ENCODE measurements around the gene SMARCA1.
A peak's percentile ranks its signal among the peaks of the same experiment; 100 is the strongest.
"Not testable (repeated sequence)": the region's sequence is repeated elsewhere in the genome, so short reads cannot be mapped to it uniquely, and the experiment has no call there.

The SMARCA1 gene, protein sequence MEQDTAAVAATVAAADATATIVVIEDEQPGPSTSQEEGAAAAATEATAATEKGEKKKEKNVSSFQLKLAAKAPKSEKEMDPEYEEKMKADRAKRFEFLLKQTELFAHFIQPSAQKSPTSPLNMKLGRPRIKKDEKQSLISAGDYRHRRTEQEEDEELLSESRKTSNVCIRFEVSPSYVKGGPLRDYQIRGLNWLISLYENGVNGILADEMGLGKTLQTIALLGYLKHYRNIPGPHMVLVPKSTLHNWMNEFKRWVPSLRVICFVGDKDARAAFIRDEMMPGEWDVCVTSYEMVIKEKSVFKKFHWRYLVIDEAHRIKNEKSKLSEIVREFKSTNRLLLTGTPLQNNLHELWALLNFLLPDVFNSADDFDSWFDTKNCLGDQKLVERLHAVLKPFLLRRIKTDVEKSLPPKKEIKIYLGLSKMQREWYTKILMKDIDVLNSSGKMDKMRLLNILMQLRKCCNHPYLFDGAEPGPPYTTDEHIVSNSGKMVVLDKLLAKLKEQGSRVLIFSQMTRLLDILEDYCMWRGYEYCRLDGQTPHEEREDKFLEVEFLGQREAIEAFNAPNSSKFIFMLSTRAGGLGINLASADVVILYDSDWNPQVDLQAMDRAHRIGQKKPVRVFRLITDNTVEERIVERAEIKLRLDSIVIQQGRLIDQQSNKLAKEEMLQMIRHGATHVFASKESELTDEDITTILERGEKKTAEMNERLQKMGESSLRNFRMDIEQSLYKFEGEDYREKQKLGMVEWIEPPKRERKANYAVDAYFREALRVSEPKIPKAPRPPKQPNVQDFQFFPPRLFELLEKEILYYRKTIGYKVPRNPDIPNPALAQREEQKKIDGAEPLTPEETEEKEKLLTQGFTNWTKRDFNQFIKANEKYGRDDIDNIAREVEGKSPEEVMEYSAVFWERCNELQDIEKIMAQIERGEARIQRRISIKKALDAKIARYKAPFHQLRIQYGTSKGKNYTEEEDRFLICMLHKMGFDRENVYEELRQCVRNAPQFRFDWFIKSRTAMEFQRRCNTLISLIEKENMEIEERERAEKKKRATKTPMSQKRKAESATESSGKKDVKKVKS

DNA sequence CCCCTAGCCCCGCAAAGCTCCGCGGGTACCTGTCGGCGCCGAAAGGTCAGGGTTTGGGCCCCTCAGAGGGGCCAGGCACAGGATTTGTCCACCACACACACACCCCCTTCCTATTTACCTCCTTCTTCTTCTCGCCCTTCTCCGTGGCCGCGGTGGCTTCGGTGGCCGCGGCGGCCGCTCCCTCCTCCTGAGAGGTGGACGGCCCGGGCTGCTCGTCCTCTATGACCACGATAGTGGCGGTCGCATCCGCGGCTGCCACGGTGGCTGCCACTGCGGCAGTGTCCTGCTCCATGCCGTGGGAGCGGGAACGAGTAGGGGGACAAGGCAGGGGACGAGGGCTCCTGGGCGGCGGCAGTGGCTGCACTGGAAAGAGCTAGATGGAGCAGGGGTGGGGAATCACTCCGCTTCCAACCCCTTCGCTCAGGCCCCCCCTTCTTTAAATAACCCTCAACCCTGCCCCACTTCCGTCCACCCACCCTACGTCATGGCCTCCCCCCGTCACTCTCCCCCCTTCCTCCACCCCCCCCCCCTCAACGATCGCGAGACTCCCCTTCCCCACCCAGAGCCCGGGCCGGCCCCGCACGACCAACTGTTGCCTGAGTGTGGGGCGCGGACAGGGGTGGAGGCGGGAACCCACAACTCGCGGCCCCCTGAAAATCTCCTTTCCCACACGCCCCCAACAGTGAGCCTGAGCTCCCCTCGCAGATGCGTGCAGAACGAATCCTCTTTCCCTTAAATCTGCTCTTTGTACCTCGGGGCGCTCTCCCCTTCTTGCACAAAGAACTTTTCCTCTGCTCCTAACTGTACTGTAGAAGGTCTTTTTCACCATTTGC, at the start of gene SMARCA1:
Gene SMARCA1 (minus strand): TSS at position 412 of the 833 bp plus-strand sequence. CDS start 120 bp downstream, at position 292.
- no peak for DNase-seq (ENCODE audit: low read depth in 1 of 2, low spot score in 1 of 2)

DNA sequence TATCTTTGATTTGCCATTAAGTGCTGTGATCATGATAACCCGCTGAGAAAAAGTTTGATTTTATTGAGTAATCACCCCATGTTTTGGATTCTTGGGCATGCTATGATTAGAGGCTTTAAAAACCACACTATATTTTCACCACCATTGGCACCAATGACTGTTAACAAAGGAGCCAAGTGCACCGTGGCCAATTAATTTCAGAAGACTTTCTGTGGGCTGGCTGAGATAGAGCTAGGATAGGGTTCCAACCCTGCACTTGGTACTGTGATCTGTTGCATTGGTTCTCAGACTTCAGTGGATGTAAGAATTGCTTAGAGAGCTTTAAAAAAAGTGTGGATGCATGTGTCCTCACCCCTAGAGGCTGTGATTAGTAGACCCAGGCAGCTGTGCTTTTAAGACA, 49.1 kb upstream of the SMARCA1 start:
- no peak for DNase-seq (ENCODE audit: low read depth in 1 of 2, low spot score in 1 of 2)

DNA sequence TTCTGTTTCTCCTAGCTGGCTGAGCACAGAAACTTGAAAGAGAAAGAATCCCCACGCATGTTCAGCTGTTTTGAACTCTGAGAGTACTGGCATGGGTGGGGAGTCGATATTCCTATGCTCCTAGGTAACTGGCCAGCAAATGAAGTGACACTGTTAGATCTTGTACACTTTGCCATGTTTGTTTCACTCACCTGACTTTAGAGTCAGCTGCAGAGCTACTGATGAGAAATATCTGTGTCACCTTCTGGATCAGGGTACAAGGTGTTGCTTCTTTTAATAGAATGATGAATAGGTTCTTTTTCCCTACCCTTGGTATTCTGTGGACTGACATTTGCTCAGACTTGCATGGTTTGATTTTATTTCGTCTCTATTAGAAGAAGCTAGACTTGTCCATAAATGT, 45.1 kb upstream of the SMARCA1 start:
- DNase-seq (ENCODE audit: low read depth in 1 of 2, low spot score in 1 of 2), result no peak

DNA sequence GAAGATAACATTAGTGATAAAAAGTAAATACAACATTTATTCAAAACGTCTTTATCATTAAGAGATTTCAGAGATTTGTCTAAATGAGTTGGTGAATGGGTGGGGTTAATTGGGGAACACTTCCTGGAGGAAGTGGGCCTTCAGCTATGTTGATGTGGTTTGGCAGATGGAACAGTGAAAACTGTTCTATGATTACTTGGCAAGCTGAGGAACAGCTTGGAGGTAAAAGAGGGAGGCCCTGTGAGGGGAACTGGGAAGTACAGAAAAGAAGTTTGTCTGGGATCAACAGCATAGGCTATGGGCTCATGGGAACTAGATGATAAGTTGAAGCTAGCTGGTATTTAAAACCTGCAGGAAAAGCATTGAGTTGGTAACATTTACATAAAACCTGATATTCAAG, 42.8 kb upstream of the SMARCA1 start:
- no peak for DNase-seq (ENCODE audit: low read depth in 1 of 2, low spot score in 1 of 2)

DNA sequence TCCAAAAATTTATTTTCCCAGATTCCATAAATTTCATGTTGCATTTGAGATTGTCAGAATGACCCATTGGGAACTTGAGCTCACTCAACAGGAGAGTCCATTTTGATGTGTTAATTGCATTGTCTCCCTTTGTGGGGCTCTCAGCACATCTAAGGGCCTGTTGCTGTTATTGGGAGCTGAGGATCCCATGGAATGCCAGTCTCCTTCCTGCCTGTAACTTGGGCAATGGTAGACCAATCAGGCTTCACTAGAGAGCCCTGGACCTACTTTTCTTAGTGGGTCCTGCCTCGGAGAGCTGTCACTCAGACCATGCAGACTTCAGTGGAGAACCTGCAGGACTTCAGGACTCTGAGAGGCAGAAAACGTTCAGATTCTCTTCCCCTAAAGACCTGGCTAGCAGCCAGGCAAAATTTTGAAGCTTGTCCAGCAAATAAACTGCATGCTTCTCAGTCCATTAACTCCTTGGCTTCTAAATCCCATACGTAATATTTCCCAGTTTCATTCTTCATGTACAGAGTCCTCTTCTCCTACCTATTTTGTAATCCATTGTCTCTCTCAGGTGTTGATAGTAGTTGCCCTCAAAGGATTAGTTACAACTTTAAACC, 41.9 kb upstream of the SMARCA1 start:
- DNase-seq (ENCODE audit: low read depth in 1 of 2, low spot score in 1 of 2), result no peak

DNA sequence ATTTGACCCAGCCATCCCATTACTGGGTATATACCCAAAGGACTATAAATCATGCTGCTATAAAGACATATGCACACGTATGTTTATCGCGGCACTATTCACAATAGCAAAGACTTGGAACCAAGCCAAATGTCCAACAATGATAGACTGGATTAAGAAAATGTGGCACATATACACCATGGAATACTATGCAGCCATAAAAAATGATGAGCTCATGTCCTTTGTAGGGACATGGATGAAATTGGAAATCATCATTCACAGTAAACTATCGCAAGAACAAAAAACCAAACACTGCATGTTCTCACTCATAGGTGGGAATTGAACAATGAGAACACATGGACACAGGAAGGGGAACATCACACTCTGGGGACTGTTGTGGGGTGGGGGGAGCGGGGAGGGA, 41.1 kb upstream of the SMARCA1 start:
- not testable (repeated sequence) for DNase-seq (ENCODE audit: low read depth in 1 of 2, low spot score in 1 of 2)

DNA sequence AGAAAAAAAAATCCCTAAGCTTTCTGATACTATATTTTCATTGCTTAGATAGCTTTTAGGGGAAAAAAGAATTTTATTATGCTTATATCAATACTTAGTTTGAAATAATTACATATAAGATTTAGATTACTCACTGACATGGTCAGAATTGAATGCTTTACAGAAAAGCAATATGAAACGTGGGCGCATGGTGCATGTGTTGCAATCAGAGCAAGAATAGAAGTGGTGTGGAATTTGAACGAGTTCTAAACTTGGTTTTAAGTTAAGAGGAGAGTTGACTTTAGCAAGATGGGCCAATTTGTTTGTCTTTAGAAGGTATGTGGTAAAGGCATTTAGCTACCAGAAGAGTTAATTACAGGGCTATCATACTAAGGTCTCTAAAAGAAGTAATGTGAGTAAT, 38.2 kb upstream of the SMARCA1 start:
- DNase-seq (ENCODE audit: low read depth in 1 of 2, low spot score in 1 of 2), result no peak

DNA sequence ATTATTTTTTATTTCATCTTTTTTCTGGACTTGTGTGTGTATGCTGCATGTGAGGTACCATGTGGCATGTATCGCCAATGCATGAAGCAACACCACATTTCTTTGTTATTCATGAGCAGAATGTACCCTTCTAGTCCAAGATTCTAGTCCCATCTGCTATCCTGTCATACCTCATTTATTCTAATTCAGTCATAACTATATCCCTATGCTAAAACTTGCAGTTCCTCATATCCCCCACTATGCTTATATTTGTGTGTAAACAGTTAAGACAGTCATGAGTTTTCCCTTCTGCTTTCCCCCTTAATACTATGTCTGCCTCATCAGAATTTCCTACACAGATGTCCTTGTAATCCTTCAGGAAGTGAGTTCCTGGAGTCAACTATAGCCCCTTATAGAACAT, 36.5 kb upstream of the SMARCA1 start:
- no peak for DNase-seq (ENCODE audit: low read depth in 1 of 2, low spot score in 1 of 2)

DNA sequence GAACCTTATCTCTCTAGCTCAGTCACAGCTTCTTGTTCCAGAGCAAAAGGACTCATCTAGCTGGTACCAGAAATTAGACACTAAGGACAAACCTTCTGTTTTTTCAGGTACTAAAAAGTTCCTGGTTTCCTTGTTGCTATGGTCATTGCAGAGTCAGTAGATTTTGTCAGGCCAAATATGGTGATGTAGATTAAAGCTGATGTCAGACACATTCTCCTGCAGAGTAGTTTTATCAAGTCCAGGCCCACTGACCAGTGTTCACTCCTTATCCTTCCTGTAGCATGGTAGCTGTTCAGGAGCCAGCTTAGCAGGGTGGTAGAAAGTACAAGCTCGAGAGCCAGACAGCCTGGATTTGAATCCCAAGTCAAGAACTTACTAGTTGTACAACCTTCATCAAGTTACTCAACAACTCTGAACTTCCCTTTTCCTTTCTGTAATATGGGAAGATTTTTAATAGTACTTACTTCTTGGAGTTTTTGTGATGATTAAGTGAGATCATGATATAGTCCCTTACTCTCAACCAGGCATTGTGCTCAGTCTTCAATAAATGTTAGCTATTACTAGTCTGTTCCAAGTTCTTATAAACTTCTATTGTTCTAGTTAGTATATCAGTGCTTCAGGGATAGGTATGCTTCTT, 34.7 kb upstream of the SMARCA1 start:
- DNase-seq (ENCODE audit: low read depth in 1 of 2, low spot score in 1 of 2), result no peak

DNA sequence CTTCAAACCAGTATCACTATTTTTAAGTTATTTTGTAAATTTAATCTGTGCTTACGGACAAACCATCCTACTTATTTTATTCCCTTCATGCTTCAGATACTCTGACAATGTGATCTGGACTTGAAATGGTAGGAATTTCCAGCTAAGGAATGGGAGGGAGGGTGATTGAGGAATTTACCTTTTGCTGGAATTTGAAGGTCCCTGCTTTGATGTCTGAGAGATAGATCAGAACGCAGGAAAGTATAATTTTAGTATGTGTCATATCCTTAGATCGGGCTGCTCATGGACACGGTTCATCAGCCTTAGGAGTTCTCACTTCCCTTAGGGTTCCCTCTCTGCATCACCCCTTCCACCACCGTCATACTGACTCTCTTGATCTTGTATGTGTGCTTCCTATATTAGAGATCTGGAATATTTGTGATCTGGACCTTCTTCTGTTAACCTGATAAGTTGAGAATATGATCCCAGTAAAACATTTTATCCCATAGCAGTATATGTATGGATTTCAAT, 33.6 kb upstream of the SMARCA1 start:
- DNase-seq (ENCODE audit: low read depth in 1 of 2, low spot score in 1 of 2), result no peak

DNA sequence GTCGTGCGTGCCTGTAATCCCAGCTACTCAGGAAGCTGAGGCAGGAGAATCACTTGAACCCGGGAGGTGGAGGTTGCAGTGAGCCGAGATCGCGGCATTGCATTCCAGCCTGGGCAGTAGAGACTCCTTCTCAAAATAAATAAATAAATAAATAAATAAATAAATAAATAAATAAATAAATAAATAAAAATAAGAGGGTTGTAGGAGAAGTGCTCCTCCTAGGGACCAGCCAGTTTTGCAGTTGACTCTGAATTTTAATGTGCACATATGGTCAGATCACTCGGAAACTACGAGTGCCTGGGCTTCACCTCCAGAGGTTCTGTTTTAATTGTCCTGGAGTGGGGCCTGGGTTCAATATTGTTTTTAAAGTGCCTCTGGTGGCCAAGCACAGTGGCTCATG, 31.5 kb upstream of the SMARCA1 start:
- DNase-seq (ENCODE audit: low read depth in 1 of 2, low spot score in 1 of 2), result not testable (repeated sequence)

DNA sequence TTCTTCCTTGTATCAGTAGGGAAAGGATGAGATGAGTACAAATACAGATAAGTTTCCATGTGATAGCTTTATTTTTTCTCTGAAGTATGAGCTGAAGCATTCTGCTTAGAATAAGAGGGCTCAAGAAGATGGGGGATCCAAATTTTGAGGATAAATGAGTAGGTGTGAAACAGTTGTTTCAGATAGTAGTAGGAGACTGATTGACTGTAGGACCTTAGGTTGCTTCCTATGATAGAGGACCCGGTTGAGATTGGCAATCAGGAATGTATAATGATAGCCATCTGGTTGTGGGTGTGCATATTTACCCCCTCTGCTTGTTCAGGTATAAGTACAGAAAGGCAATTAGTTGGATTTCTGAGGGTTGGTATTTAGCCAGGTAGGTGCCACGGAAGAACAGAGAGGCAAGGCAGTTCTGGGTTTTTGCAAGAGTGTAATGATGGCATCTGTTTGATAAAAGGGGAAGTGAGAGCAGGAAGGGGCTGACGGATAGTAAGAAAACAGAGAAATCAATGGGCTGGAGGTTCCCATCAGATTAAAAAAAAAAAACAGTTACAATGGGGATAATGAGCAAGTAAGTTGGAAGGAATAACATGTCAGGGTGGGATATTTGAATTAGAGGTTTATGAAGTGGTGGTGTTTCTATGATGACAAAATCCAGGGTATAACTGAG, 30.5 kb upstream of the SMARCA1 start:
- DNase-seq (ENCODE audit: low read depth in 1 of 2, low spot score in 1 of 2), result no peak

DNA sequence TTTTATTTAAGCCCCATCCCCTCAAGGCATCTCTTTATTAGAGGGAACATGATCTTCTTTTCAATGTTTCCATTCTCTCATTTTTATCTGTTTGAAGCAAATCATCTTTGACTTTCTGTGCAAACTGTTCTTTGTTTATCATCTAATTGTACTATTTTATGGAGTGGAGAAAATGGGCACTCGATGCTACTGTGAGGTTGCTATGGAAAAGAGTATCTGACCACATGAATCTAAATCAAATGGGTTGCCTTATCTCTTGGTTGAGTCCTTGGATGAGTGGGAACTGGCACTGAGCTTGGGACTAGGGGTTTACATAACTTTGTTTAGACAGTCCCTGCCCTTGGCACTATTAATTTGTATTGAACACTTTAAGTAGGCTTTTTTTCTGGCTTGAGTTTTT, 25.8 kb upstream of the SMARCA1 start:
- no peak for DNase-seq (ENCODE audit: low read depth in 1 of 2, low spot score in 1 of 2)

DNA sequence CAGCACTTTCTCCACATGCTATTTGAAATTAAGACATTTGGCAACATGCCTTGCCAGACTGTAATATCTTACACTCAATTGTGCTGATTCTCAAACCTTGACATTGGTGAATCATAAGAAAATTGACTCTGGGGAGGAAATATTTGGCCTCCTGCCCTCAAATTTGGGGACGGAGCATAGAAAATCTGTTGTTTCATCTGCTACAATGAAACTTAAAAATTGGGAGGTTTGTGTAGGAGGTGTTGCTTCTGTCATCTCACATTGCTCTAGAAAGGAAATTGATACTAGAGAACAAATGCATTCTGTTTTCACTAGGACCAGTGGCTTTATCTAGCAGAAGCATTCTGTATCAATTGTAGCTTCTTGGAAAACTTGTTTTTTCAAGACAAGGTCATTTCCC, 22.1 kb upstream of the SMARCA1 start:
- no peak for DNase-seq (ENCODE audit: low read depth in 1 of 2, low spot score in 1 of 2)

DNA sequence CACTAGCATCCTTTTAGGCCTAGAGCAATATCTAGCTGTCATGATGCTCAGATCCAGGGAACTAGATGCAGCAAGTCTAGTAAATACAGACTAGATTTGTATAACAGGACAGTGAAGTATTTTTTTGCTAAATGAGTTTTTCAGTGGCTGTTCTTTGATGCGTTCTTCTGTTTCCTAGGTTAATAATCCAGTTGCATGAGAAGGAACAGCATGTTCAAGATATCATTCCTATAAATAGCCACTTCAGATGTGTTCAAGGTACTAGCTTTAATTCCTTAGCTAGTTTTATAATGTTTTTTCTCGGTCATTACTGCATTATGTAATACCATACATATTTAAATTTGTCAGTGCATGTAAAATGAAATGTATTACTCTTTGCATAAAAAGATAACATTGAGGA, 21.5 kb upstream of the SMARCA1 start:
- no peak for DNase-seq (ENCODE audit: low read depth in 1 of 2, low spot score in 1 of 2)

DNA sequence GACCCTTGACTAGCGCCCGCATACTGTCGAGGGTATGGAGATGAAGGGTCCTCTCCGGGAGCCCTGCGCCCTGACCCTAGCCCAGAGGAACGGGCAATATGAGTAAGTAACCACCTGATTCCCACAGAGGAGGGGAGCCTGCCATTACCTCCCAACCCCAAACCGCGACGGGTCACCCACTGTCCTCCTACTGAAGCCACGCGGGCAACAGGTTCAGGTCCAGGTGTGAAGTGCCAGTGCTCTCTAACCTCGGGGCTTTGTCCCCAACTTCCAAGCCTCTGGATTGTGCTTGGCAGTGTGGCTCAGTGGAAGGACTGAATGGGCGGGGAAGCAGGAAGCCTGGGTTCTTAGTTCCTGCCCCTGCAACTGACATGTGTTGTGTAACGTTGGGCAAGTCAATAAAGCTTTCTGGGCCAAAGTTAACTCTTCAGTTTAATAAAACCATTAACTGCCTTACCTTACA, 17.5 kb upstream of the SMARCA1 start:
- DNase-seq (ENCODE audit: low read depth in 1 of 2, low spot score in 1 of 2), result no peak

DNA sequence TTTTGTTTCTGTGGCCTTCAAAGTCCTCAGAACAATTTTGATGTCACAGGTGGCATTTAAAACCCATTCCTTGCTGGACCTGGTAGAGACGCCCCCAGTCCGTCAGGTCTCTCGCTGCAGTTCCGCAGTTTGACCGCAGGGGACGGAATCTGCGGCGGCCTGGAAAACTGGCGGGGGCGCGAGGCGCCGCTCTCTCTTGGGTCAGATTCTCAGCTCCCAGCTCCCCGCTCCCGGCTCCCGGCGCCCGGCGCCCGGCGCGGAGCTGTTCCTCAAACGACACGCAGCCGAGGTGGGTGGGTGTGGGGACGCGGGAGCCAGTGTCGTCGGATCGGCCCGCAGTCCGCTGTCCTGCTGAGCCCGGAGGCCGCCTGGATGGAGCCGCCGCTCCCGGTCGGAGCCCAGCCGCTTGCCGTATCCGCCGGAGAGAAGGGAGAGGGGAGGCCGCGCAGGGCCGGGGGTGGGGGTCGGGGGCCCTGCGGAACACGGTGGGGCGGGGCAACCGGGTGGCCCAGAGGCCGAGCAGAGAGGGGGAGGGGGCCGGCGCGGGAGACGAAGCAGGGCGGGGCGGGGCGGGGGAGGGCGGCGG, 16.9 kb upstream of the SMARCA1 start, which contains the start of gene OCRL:
Gene OCRL (plus strand): TSS at position 192 of the 586 bp plus-strand sequence. CDS start 181 bp downstream, at position 373.
- DNase-seq (ENCODE audit: low read depth in 1 of 2, low spot score in 1 of 2), result peak; percentile 7 to 34

DNA sequence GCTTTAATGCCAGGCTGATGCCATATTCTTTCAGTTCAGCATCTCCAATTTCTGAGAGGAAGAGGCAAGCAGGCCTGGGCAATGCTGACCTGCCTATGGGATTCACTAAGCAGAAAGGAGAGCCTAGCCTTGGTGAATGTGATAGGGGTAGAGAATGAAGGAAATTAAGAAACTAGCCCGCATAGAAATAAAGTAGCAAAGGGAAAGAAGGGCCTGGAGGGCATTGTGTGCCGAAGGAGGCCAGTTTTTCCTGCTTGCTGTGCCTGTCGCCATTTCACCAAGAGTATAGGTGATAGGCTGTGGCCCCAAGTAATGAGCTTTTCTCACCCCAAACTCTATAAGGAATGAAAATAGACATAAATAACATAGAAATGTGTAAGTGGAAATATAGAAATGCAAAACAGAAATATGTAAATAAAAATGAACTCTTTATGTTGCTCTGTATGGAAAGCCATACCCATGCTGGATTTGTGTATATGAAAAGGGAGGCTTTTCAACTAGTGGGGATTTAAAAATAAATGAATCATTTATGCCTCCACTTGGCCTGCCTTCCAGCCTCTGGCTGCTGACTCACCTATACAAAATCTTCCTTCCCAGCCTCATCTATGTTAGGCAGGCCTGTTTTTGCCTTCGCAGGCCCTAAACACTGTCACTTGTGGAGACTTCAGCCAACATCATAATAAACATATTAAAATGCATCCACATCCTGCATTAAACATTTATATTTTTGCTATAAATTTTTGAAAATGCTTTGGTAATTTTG, 11.7 kb upstream of the SMARCA1 start:
- no peak for DNase-seq (ENCODE audit: low read depth in 1 of 2, low spot score in 1 of 2)

Data from stimulated activated CD4-positive, alpha-beta T cell treated with anti-CD3 and anti-CD28 coated beads, Interleukin-15, amount 100 ng/mL, for 1 hour (primary cell).